ENCODE data around the gene CCNQ. TPM values are rescaled to one million over a fixed set of nuclear protein-coding genes. Genes with fewer than 3 reads are reported as not detected.

Gene CCNQ
- total and polyA plus RNA-seq, 2 of the 8 experiments (the other 6 are each of a cell fraction or from before 2014, with no cell fraction given), result 16.6 to 32.1 TPM

GRCh38 chrX:153538424-153538823 is 60.5 kb downstream of the CCNQ start (continued):
- no peak for TF ChIP-seq CHD7 (IDR thresholded peaks at IDR 0.05; ENCODE audit: insufficient replicate concordance, low read length)

All from H1 (cell line).